Neural crest cell (in vitro differentiated cells): ENCODE results near the gene ALK. TPM values are rescaled to one million over a fixed set of nuclear protein-coding genes. Genes with fewer than 3 reads are reported as not detected.

Experiments
- DNase-seq: peaks from one replicate; pipeline ENCODE4 v3.0.0; 2021; ENCODE audit warnings: low read depth, mixed read lengths, low spot score
- H3K27ac Mint-ChIP-seq: one replicate; pipeline ENCODE4 v1.8.0; 2021; ENCODE audit warnings: mild to moderate bottlenecking, mixed read lengths; ENCODE audit not compliant: unreplicated experiment
- H3K27me3 Mint-ChIP-seq: 2 replicates; pipeline ENCODE4 v1.8.0; 2021; ENCODE audit warnings: low read depth, mild to moderate bottlenecking, mixed read lengths
- H3K36me3 Mint-ChIP-seq: 2 replicates; pipeline ENCODE4 v1.8.0; 2021; ENCODE audit warnings: low read depth, mild to moderate bottlenecking, mixed read lengths
- H3K4me1 Mint-ChIP-seq: 2 replicates; pipeline ENCODE4 v1.8.0; 2021; ENCODE audit warnings: mixed read lengths
- H3K4me3 Mint-ChIP-seq: one replicate; pipeline ENCODE4 v1.8.0; 2021; ENCODE audit warnings: mild to moderate bottlenecking, mixed read lengths
- H3K9me3 Mint-ChIP-seq: 2 replicates; pipeline ENCODE4 v1.8.0; 2021; ENCODE audit warnings: mixed read lengths
- CTCF ChIP-seq: fragments of 200-600 bp; sonication (generic); conservative IDR thresholded peaks from 2 replicates; pipeline ENCODE4 v1.5.0; 2021; ENCODE audit warnings: antibody characterized with exemption, mild to moderate bottlenecking
- total RNA-seq: library from RNA; stranded (reverse); gene quantifications from 2 replicates; pipeline ENCODE4 v1.2.1, GENCODE V29; 2021

The ALK gene
- total RNA-seq, 1 donor from 2014 or later = 2.0 TPM

DNA sequence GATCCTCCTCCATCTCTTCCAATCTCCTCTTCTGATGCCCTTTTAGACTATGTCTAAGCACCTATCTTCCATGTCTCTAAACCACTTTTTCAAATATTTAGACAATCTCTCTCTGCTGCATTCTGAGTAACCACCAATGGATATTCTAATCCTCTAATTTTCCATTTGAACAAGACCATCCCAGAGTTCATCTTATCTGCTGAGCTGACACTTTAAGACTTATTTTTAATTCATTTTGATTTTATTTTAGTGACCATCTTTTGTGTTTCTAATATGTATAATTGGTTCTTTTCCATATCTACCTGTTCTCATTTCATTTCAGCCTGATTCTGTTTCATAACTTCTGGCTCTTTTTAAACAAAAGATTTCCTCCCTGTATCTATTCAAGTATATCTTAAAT is 436.3 kb downstream of the ALK start:
- DNase-seq = no peak
- H3K27me3 Mint-ChIP-seq = no peaks in the 10 kb centered on the region
- H3K4me1 Mint-ChIP-seq = peaks cover 28% of the 10 kb centered on the region
- TF ChIP-seq CTCF = no peak
- peaks cover 6% of the 10 kb centered on the region for H3K36me3 Mint-ChIP-seq
- no peak overlapping the region for H3K27ac Mint-ChIP-seq
- peaks cover 6% of the 10 kb centered on the region for H3K9me3 Mint-ChIP-seq
- no peak overlapping the region for H3K4me3 Mint-ChIP-seq

- no peaks in the 10 kb centered on the region for H3K27me3 Mint-ChIP-seq
- no peak for TF ChIP-seq CTCF
- peaks cover 35% of the 10 kb centered on the region for H3K4me1 Mint-ChIP-seq
- peaks cover 6% of the 10 kb centered on the region for H3K9me3 Mint-ChIP-seq
- H3K4me3 Mint-ChIP-seq = no peak overlapping the region
- DNase-seq = no peak
- no peak overlapping the region for H3K27ac Mint-ChIP-seq
- peaks cover 6% of the 10 kb centered on the region for H3K36me3 Mint-ChIP-seq
Measured at GRCh38 chr2:29482867-29483266, 438.5 kb downstream of the ALK start.

DNA sequence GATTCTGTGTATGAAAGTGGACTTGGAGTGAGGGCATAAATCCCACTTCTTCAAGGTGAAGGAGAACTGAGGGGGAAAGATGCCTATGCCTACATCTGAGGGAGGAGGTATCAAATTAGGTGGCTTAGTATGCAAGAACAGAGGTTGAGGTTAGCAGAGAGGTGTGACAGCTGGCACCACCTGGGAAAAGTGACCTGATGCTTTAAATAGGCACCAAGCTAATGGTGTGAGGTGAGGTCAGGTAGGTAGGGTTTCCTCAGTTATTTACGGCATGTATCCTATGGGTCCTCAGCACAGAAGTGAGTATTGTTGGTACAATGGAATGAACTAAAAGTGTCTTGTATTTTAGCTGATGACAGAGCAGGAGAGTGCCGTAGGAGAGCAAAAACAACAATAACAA is 439.0 kb downstream of the ALK start:
- Mint-ChIP-seq H3K9me3 (peaks cover 6% of the 10 kb centered on the region), H3K27me3 (no peaks in the 10 kb centered on the region), H3K4me3 (no peak overlapping the region), H3K36me3 (peaks cover 6% of the 10 kb centered on the region), H3K27ac (peak overlapping the region; percentile 22), H3K4me1 (peaks cover 35% of the 10 kb centered on the region)
- DNase-seq = no peak
- TF ChIP-seq CTCF = no peak

DNA sequence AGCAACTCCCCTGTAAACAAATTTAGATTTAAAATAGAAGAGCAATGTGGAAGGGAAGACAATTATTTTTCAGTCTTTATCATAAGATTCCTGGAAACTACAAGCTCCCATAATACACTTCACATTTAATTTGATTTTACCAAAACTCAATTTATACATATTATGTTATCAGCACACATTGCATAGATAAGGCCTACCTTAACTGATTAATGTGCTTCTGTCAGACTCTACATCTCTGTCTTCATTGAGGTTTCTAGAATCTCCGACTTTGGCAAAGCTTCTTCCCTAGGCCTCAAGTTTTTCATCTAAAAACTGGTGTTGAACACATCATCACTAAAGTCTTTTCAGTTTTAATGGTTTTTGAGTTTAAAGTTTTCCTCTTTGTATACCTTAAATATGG is 440.1 kb downstream of the ALK start:
- peaks cover 6% of the 10 kb centered on the region for H3K9me3 Mint-ChIP-seq
- no peak overlapping the region for H3K4me3 Mint-ChIP-seq
- no peak overlapping the region for H3K27ac Mint-ChIP-seq
- TF ChIP-seq CTCF = no peak
- H3K36me3 Mint-ChIP-seq = peaks cover 8% of the 10 kb centered on the region
- H3K27me3 Mint-ChIP-seq = no peaks in the 10 kb centered on the region
- peaks cover 37% of the 10 kb centered on the region for H3K4me1 Mint-ChIP-seq
- DNase-seq = no peak

DNA sequence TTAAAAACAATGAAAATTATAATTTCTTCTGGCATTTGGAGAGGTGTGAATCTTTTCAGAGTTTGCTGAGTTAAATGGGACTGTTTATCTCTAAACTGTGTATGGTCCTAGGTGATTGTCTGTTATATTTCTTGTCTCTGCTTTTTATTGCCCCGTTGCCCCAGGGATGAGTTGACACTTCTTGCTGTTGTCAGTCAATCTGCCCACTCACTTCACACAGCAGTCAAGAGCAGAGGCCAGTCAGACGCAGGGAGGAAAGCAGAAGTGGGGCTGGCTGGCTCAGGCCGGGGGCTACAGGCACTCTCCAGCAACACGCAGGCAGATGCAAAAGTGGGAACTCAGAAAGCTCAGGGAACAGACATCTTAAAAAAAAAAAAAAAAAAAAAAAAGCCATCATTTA is 441.0 kb downstream of the ALK start:
- no peak for DNase-seq
- Mint-ChIP-seq H3K4me3 (no peak overlapping the region), H3K9me3 (peaks cover 6% of the 10 kb centered on the region), H3K27me3 (no peaks in the 10 kb centered on the region), H3K36me3 (peaks cover 8% of the 10 kb centered on the region), H3K4me1 (peaks cover 46% of the 10 kb centered on the region), H3K27ac (peak overlapping the region; percentile 64)
- TF ChIP-seq CTCF = no peak

- H3K4me3 Mint-ChIP-seq = no peak overlapping the region
- no peak overlapping the region for H3K27ac Mint-ChIP-seq
- H3K36me3 Mint-ChIP-seq = peaks cover 9% of the 10 kb centered on the region
- no peak for TF ChIP-seq CTCF
- H3K9me3 Mint-ChIP-seq = peaks cover 3% of the 10 kb centered on the region
- peaks cover 53% of the 10 kb centered on the region for H3K4me1 Mint-ChIP-seq
- no peak for DNase-seq
- no peaks in the 10 kb centered on the region for H3K27me3 Mint-ChIP-seq
Measured at GRCh38 chr2:29479401-29479800, 442.0 kb downstream of the ALK start.
